HTERT RPE-1 (cell line): Measurements from ENCODE around the gene DDX5.
"Not testable (repeated sequence)": the region's sequence is repeated elsewhere in the genome, so short reads cannot be mapped to it uniquely, and the experiment has no call there.

Source experiments
- in situ Hi-C: fragments of 300-500 bp; cut with MboI; formaldehyde crosslinking; loops from 4 replicates; pipeline ENCODE4 v1.14.3; 2020; ENCODE audit warnings: low sequenced_read_pairs

Gene DDX5

DNA sequence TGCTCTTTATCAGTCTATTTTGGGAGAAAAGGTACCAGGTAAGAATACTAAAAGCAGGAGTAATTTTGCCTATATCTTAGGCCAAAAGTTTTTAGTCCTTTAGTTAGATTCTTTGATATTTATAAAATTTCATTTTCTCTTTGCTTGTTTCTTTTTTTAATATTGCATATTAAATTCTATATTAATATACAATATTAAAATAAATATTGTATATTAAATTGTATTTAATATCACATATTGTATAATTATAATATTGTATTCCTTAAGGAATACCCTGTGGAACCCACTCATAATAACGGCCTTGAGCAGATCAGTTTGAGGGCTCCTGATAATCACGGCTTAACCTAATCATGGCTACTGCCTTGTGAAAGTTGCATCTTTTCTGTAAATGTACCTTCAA is 2.6 kb upstream of the DDX5 start:
- in situ Hi-C loops, result no loop called here

GRCh38 chr17:64507413-64507782 is 1.3 kb upstream of the DDX5 start:
- in situ Hi-C loops, result no loop called here

GRCh38 chr17:64506576-64507412 is 705 bp upstream of the DDX5 start, which contains the start of gene CEP95:
Gene CEP95, plus strand, starts transcription at chr17:64506977. Its CDS starts 121 bp downstream, at chr17:64507098.
- in situ Hi-C loops, result no loop called here

GRCh38 chr17:64505340-64506200 is 519 bp downstream of the DDX5 start:
- in situ Hi-C loops, result no loop called here

DNA sequence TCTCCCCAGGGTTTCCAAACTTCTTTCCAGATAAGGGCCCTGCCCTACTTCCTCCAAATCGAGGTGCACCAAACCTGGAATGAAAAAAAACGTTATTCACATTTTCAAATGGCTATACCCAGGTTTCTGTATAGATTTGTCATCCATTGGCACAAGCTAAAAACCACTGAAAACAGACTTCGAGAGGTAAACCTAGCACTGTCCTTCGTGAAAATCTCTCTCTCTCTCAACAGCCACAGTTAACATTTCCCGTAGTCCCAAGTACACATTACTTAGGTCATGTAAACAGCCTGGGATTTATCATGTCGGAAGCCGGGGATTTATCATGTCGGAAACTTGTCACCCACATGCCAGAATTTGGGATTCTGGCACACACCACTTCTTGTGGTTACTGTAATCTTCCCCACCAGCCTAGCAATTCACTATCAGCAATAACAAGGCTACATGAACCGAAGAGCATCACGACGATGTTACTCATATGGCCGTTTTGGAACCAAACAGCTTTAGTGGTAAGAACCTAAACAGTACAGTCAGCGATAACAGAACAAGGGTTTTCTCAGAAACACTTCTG is 1.2 kb downstream of the DDX5 start:
- in situ Hi-C loops, result no loop called here

DNA sequence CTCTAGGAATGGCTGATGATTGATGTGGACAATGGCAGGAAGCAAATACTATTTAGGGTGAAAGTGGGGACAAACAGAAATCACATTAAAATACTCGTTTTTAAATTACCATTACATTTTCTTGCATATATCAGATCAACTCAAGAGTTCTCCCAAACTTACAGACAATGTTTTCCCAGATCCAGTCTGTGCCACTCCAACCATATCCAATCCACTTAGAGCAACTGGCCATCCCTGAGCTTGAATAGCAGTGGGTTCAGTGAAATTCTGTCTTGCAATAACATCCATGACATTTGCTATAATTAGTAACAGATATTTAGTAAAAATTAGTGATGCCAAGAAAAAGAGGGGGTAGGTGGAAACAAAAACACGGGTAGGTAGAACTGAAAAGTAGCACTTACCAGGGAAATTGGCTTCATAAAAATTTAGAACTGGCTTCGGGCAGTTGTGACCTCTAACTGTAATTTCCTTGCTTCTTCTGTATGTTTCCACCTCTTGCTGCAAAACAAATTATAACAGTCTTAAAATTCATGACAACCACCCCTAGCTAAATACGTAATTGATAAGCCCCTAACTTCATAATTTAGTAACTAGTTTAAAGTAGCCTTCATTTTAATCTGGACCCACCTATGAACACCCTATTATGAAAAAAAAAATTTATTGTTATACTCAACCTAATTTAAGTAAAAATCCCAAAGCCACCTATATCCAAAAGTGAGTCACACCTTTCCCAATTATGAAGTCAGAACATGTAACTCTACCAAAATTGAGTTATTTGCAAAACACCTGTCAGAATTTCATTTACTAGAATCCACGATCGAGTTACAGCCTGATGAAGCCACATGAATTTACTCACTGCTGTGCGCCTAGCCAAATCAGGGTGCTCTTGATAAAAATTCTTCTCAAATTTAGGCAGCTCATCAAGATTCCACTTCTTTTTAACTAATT is 2.0 kb downstream of the DDX5 start:
- in situ Hi-C loops, result no loop called here

DNA sequence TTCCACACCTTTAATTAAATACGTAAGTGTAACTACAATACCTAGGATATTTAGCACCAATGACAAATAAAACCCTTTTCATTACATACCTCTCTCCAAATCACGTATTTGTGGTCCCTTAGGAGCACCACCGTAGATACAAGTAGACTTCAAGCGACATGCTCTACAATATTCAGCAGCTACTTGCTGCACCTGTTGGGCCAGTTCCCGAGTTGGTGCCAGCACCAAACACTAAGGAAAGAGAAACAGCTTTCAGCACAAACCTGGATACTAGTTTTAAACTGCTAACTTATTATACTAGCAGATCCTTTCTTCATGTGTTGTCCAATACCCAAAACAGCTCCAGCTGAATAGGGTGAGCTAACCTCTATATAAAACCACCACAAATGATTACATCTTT is 2.7 kb downstream of the DDX5 start:
- in situ Hi-C loops, result no loop called here

DNA sequence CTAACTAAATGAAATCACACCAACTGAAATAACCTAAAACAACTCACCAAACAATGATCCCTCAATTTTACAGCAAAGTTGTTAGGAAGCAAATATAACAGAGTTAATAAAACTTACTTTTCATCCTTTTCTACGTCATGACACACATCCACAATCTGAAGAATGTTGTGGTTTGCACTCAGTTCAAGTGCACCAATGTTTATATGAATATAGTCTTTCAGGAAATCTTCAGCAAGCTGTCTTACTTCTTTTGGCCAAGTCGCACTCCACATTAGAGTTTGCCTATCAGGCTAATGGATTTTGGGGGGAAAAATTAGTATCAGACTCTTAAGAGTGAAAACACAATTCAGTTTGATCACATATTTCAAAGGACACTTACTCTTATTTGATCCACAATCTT is 3.3 kb downstream of the DDX5 start:
- in situ Hi-C loops, result no loop called here

DNA sequence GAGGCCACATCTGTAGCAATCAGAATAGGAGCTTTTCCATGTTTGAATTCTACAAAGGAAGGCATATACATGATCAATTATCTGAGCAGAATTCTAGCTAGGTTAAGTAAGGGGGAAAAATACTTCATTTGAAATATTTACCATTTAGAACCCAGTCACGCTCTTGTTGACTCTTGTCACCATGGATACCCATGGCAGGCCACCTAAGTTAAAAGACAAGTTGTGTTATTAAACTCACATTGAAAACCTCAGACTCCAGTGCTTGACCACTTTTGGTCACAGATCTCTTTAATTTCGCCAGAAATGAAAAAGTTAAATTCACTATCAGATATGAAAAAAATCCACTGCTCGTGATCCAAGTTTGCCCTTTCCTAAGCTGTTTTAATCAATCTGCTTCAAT is 4.1 kb downstream of the DDX5 start:
- in situ Hi-C loops, result no loop called here

GRCh38 chr17:64500862-64501765 is 5.0 kb downstream of the DDX5 start:
- in situ Hi-C loops, result no loop called here

DNA sequence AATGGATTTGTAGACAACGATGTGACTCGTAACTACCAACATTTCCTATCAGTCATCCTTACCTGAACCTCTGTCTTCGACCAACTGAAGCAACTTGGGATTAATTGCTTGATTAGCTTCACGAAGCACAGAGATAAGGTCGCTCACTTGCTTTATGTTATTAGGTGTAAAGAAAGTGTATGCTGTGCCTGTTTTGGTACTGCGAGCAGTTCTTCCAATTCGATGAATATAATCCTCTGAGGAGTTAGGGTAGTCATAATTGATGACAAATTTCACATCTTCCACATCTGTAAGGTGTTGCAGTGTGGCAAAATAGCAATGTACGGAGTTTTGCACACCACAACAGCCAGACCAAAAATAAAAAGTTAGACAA is 5.6 kb downstream of the DDX5 start:
- in situ Hi-C loops, result no loop called here

DNA sequence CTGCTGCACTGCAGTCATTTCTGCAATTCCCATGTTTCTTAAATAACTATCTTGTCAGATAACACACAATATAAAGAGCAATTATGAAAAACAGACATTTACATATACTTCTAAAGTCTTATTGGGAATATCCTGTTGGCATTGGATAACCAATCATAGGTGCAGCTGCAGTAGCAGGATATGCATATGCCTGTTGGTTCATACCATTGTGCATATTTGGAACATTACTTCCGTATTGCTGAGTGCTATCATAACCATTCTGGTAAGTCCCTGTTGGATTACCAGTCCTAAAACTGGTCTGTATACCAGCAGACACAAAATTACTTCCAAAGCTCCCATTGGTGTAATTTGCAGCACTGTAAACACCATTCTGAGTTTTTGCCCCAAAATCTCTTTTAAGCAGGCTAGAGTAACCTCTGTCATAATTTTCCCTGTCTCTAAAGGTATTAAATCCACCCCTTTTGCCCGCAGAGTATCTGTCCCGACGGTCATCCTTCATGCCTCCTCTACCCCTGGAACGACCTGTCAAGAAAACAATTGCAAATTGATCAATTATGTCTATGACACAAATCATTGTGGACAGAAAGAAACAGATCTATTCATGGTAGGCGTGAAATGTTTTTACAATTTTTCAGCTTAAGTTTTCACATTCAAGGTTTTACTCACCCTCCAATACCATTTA is 6.1 kb downstream of the DDX5 start:
- in situ Hi-C loops, result no loop called here

- in situ Hi-C loops, result no loop called here
Measured at GRCh38 chr17:64498308-64499203, 7.5 kb downstream of the DDX5 start.

DNA sequence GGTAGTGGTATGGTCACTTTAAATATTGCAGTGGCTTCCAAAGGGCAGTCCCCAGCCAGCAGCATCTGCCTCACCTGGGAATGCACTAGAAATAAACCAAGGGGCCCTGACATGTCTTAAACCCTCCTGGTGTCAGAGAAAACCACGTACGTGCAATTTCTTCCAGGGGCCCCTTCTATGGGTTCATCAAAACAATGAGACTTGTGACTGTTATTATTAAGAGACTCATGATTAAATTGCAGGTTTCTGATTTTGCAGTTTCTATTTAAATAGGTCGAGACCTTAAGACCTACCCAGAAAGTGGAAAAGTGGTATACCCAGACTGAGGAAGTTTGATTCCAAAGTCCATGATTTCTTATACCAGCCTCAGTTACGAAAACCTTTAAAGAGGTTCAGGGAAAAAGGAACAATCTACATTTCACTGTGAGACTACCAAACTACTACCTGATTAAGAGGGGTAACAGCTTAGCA is 8.5 kb downstream of the DDX5 start:
- in situ Hi-C loops, result no loop called here

GRCh38 chr17:64496786-64497564 is 9.1 kb downstream of the DDX5 start, which contains the start of gene POLG2:
Gene POLG2, minus strand, starts transcription at chr17:64497054. Its CDS starts 86 bp downstream, at chr17:64496968.
- in situ Hi-C loops, result no loop called here

GRCh38 chr17:64496348-64496785 is 9.7 kb downstream of the DDX5 start:
- in situ Hi-C loops, result no loop called here

DNA sequence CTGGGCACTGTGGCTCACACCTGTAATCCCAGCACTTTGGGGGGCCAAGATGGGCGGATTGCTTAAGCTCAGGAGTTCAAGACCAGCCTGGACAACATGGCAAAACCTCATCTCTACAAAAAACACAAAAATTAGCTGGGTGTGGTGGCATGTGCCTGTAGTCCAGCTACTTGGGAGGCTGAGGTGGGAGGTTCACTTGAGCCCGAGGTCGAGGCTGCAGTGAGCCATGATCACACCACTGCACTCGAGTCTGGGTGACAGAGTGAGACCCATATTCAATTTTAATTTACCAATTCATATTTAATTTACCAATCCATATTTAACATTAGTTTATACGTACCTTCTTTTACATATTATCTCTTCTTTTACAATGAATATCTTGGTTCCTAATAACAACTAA is 10.8 kb downstream of the DDX5 start:
- in situ Hi-C loops, result not testable (repeated sequence)
